ENCODE data around the gene ALG3.

- no peak for TF ChIP-seq NFRKB (IDR thresholded peaks at IDR 0.05)
- TF ChIP-seq CTBP1 (IDR thresholded peaks at IDR 0.05; ENCODE audit: borderline replicate concordance) = no peak
- TF ChIP-seq L3MBTL2 (conservative IDR thresholded peaks at IDR 0.05) = no peak
- TF ChIP-seq SP1 (IDR thresholded peaks at IDR 0.05) = no peak
- no peak for TF ChIP-seq FOXA1 (IDR thresholded peaks at IDR 0.05)
Observed at GRCh38 chr3:184237211-184237610, 11.6 kb downstream of the ALG3 start.

Data from HEK293T (cell line).